Mammary epithelial cell (primary cell): ENCODE measurements around the gene RFX1.

Experiments used
- EZH2 ChIP-seq: IDR thresholded peaks from 2 replicates; pipeline ENCODE4 v1.6.1; 2012; ENCODE audit warnings: low read length, inconsistent platforms, borderline replicate concordance
- TF ChIP-seq, protein P1 (sequence below), 2 donors: IDR thresholded peaks in 1 of 2; conservative IDR thresholded peaks in 1 of 2; 2 replicates each; pipeline ENCODE4 v1.5.1; 2011 to 2012; ENCODE audit warnings: inconsistent platforms in 2 of 2, low read length in 2 of 2, mild to moderate bottlenecking in 2 of 2, control low read depth in 1 of 2, low read depth in 1 of 2; ENCODE audit not compliant: insufficient read depth in 1 of 2; ENCODE audit errors: extremely low read depth in 1 of 2

DNA sequence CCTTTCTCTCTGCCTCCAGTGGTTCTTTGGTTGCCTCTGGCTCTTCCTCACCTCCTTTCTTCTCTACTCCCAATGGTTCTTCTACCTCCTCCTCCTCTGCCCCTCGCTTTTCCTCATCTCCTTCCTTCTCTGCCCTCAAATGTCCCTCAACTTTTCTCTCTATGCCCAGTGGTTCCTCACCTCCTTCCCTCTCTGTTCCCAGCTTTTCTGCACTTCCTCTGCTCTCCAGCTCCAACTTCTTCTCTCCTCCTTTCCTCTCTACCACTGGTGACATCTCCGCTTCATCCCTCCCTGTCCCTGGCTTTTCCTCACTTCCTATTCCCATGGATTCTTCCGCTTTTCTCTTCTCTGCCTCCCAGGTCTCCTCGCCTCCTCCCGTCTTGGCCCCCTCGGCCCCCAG is 48.0 kb upstream of the RFX1 start:
- TF ChIP-seq, protein P1, sequence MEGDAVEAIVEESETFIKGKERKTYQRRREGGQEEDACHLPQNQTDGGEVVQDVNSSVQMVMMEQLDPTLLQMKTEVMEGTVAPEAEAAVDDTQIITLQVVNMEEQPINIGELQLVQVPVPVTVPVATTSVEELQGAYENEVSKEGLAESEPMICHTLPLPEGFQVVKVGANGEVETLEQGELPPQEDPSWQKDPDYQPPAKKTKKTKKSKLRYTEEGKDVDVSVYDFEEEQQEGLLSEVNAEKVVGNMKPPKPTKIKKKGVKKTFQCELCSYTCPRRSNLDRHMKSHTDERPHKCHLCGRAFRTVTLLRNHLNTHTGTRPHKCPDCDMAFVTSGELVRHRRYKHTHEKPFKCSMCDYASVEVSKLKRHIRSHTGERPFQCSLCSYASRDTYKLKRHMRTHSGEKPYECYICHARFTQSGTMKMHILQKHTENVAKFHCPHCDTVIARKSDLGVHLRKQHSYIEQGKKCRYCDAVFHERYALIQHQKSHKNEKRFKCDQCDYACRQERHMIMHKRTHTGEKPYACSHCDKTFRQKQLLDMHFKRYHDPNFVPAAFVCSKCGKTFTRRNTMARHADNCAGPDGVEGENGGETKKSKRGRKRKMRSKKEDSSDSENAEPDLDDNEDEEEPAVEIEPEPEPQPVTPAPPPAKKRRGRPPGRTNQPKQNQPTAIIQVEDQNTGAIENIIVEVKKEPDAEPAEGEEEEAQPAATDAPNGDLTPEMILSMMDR (conservative IDR thresholded peaks at IDR 0.05 in 1 of 2, IDR thresholded peaks at IDR 0.05 in 1 of 2; ENCODE audit: extremely low read depth in 1 of 2, insufficient read depth in 1 of 2, low read depth in 1 of 2, low read length in 2 of 2): no peak
- TF ChIP-seq EZH2: no peak
